ENCODE measurements around the gene MMP1.

The MMP1 gene

GRCh38 chr11:102806296-102806695 lies 8.3 kb upstream of the MMP1 start:
- no peak for DNase-seq

- DNase-seq: no peak
Measured at GRCh38 chr11:102802341-102802740, 4.4 kb upstream of the MMP1 start.

GRCh38 chr11:102800767-102801166 lies 2.8 kb upstream of the MMP1 start:
- no peak for DNase-seq

GRCh38 chr11:102799681-102800340 lies 1.9 kb upstream of the MMP1 start:
- no peak for DNase-seq

- DNase-seq: peak; percentile 57
Measured at GRCh38 chr11:102794382-102794781, 3.6 kb downstream of the MMP1 start.

- no peak for DNase-seq
Measured at GRCh38 chr11:102793677-102794290, 4.2 kb downstream of the MMP1 start.

GRCh38 chr11:102792604-102793003 lies 5.4 kb downstream of the MMP1 start:
- no peak for DNase-seq

GRCh38 chr11:102791271-102792036 lies 6.5 kb downstream of the MMP1 start:
- DNase-seq: no peak

GRCh38 chr11:102788334-102788995 lies 9.5 kb downstream of the MMP1 start:
- no peak for DNase-seq

GRCh38 chr11:102784380-102784779 lies 13.6 kb downstream of the MMP1 start:
- DNase-seq: no peak

GRCh38 chr11:102783720-102784119 lies 14.2 kb downstream of the MMP1 start:
- no peak for DNase-seq

- no peak for DNase-seq
Measured at GRCh38 chr11:102783016-102783415, 14.9 kb downstream of the MMP1 start.

GRCh38 chr11:102781676-102782075 lies 16.3 kb downstream of the MMP1 start:
- no peak for DNase-seq

- DNase-seq: no peak
Measured at GRCh38 chr11:102780491-102780918, 17.5 kb downstream of the MMP1 start, which contains the start of gene MMP10. MMP10 (minus strand) TSS chr11:102780628; CDS start chr11:102780591, 37 bp downstream.

GRCh38 chr11:102776454-102776853 lies 21.5 kb downstream of the MMP1 start:
- no peak for DNase-seq

- no peak for DNase-seq
Measured at GRCh38 chr11:102773386-102773785, 24.6 kb downstream of the MMP1 start.

GRCh38 chr11:102771351-102771750 lies 26.6 kb downstream of the MMP1 start:
- no peak for DNase-seq

- DNase-seq: no peak
Measured at GRCh38 chr11:102770191-102770590, 27.8 kb downstream of the MMP1 start.

GRCh38 chr11:102767800-102768199 lies 30.2 kb downstream of the MMP1 start:
- DNase-seq: no peak

GRCh38 chr11:102763440-102763839 lies 34.5 kb downstream of the MMP1 start:
- no peak for DNase-seq

- DNase-seq: no peak
Measured at GRCh38 chr11:102762361-102762767, 35.6 kb downstream of the MMP1 start.

GRCh38 chr11:102761646-102762238 lies 36.2 kb downstream of the MMP1 start:
- no peak for DNase-seq
